ENCODE data around the gene GNAL. TPM values are rescaled to one million over a fixed set of nuclear protein-coding genes. Genes with fewer than 3 reads are reported as not detected.

GNAL gene
- total RNA-seq, 1 experiment from 2014 or later, result 0.06 TPM

DNA sequence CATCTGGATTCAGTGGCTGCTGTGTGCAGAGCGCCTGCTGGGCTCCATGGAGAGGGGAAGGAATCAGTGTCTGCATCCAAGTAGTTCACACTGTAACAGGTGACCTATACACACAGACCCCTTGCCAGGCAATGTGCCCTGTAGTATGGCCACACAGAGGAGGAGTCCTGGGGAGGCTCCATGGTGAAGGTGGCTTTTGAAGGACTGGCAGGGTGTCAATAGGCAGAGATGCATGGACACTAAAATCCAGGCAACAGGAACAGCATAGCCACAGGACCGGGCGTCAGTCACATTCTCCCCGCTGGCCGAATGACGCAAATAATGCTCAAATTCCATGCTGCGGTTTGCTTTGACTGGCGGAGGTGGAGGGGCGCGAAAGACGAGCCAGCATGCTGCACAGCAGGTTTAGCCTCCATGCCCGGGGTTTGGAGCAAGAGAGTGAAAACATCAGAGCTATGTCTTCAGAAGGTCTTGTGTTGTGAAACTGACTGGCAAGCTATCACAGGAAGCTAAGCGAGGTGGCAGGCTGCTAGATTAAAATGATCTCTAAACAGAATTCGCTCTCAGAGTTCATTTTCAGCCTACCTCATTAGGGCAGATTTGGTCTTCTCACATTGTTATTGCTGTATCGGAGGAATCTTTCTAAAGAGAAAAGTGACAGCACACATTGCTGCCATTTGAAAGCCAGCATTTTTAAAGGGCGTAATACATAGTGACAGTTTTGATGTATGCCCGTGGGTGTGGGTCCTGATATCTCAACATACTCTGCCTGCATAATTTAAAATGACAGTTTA lies 161.0 kb downstream of the GNAL start:
- TF ChIP-seq EZH2 (IDR thresholded peaks at IDR 0.05; ENCODE audit: borderline replicate concordance, low read depth, low read length, poor library complexity, severe bottlenecking), result no peak
- TF ChIP-seq, protein P1, sequence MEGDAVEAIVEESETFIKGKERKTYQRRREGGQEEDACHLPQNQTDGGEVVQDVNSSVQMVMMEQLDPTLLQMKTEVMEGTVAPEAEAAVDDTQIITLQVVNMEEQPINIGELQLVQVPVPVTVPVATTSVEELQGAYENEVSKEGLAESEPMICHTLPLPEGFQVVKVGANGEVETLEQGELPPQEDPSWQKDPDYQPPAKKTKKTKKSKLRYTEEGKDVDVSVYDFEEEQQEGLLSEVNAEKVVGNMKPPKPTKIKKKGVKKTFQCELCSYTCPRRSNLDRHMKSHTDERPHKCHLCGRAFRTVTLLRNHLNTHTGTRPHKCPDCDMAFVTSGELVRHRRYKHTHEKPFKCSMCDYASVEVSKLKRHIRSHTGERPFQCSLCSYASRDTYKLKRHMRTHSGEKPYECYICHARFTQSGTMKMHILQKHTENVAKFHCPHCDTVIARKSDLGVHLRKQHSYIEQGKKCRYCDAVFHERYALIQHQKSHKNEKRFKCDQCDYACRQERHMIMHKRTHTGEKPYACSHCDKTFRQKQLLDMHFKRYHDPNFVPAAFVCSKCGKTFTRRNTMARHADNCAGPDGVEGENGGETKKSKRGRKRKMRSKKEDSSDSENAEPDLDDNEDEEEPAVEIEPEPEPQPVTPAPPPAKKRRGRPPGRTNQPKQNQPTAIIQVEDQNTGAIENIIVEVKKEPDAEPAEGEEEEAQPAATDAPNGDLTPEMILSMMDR (conservative IDR thresholded peaks at IDR 0.05; ENCODE audit: low read depth, low read length), result no peak; the same call in 1 of the 2 replicates
- intact Hi-C loops (cut with micrococcal nuclease; ENCODE audit: unreplicated experiment), result loop anchor here (10.0 kb wide), 1 partner anchor 135 kb away; the partner anchor contains the start of gene IMPA2
- no TSS peak for BruUV-seq (replicated peaks)
- Histone ChIP-seq H3K9me3 (ENCODE audit: low read depth, low read length, poor library complexity, severe bottlenecking) (no peaks in the 10 kb centered on the region), H3K4me3 (ENCODE audit: low read depth, low read length, poor library complexity, severe bottlenecking) (peak overlapping the region; percentile 82), H3K36me3 (ENCODE audit: insufficient read depth, low read length, poor library complexity, severe bottlenecking) (no peaks in the 10 kb centered on the region), H3K27me3 (replicated peaks; ENCODE audit: insufficient read depth, low read depth, low read length, poor library complexity) (peaks cover 4% of the 10 kb centered on the region), H3K27ac (ENCODE audit: low read depth, low read length, poor library complexity, severe bottlenecking) (peak overlapping the region; percentile 45), H3K4me1 (ENCODE audit: insufficient read depth, low read length, poor library complexity, severe bottlenecking) (peaks cover 3% of the 10 kb centered on the region)
- DNase-seq (ENCODE audit: low spot score), result peak; percentile 63
- CTCF ChIA-PET, result interaction anchor here (0.6 kb wide), 1 partner anchor 54 kb away, joined by 11 read pairs; no protein-coding TSS in a partner anchor
- POLR2A ChIA-PET (ENCODE audit: low non-redundant PET), result no interaction called here

DNA sequence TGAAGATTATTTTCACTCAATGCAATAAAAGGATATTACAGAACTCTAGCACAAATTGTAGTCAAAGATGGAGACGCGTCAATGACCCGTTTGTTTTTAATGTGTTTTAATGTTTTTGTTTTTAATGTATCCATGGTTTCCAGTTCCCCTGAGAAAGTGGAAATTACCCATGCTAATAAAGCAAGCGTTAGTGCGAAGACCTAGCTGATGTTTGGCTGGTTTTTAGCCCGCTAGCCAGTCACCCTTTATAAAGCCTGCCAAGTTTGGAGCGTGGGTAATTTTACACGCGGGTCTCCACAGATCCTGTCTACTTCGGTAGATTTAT lies 161.7 kb downstream of the GNAL start:
- intact Hi-C loops (cut with micrococcal nuclease; ENCODE audit: unreplicated experiment), result loop anchor here (10.0 kb wide), 1 partner anchor 134 kb away; the partner anchor contains the start of gene IMPA2
- POLR2A ChIA-PET (ENCODE audit: low non-redundant PET), result no interaction called here
- Histone ChIP-seq H3K27ac (ENCODE audit: low read depth, low read length, poor library complexity, severe bottlenecking) (peak overlapping the region; percentile 45), H3K4me3 (ENCODE audit: low read depth, low read length, poor library complexity, severe bottlenecking) (peak overlapping the region; percentile 82), H3K9me3 (ENCODE audit: low read depth, low read length, poor library complexity, severe bottlenecking) (no peaks in the 10 kb centered on the region), H3K4me1 (ENCODE audit: insufficient read depth, low read length, poor library complexity, severe bottlenecking) (peaks cover 3% of the 10 kb centered on the region), H3K27me3 (replicated peaks; ENCODE audit: insufficient read depth, low read depth, low read length, poor library complexity) (peaks cover 4% of the 10 kb centered on the region), H3K36me3 (ENCODE audit: insufficient read depth, low read length, poor library complexity, severe bottlenecking) (no peaks in the 10 kb centered on the region)
- DNase-seq (ENCODE audit: low spot score), result peak; percentile 56
- TSS peak; percentile 82 for BruUV-seq (replicated peaks)
- CTCF ChIA-PET, result no interaction called here
- TF ChIP-seq, protein P1 (conservative IDR thresholded peaks at IDR 0.05; ENCODE audit: low read depth, low read length), result no peak
- TF ChIP-seq EZH2 (IDR thresholded peaks at IDR 0.05; ENCODE audit: borderline replicate concordance, low read depth, low read length, poor library complexity, severe bottlenecking), result no peak

GRCh38 chr18:11851146-11851805 lies 162.2 kb downstream of the GNAL start, which contains the start of gene CHMP1B:
Gene CHMP1B, plus strand, starts transcription at chr18:11851413. Its CDS starts 99 bp downstream, at chr18:11851512.
- Histone ChIP-seq H3K4me1 (ENCODE audit: insufficient read depth, low read length, poor library complexity, severe bottlenecking) (peaks cover 3% of the 10 kb centered on the region), H3K27me3 (replicated peaks; ENCODE audit: insufficient read depth, low read depth, low read length, poor library complexity) (peaks cover 4% of the 10 kb centered on the region), H3K4me3 (ENCODE audit: low read depth, low read length, poor library complexity, severe bottlenecking) (peak within 1 kb of the TSS; percentile 82), H3K36me3 (ENCODE audit: insufficient read depth, low read length, poor library complexity, severe bottlenecking) (no peaks in the 10 kb centered on the region), H3K27ac (ENCODE audit: low read depth, low read length, poor library complexity, severe bottlenecking) (peak within 1 kb of the TSS; percentile 80), H3K9me3 (ENCODE audit: low read depth, low read length, poor library complexity, severe bottlenecking) (no peaks in the 10 kb centered on the region)
- ChIA-PET CTCF (no interaction called here), POLR2A (ENCODE audit: low non-redundant PET) (no interaction called here)
- intact Hi-C loops (cut with micrococcal nuclease; ENCODE audit: unreplicated experiment), result loop anchor here (10.0 kb wide), 1 partner anchor 134 kb away; the partner anchor contains the start of gene IMPA2
- no peak for TF ChIP-seq EZH2 (IDR thresholded peaks at IDR 0.05; ENCODE audit: borderline replicate concordance, low read depth, low read length, poor library complexity, severe bottlenecking)
- TF ChIP-seq, protein P1 (conservative IDR thresholded peaks at IDR 0.05; ENCODE audit: low read depth, low read length), result no peak
- DNase-seq (ENCODE audit: low spot score), result peak; percentile 98
- no TSS peak for BruUV-seq (replicated peaks)

Measured in A673 (cell line).